GM12892 (cell line): ENCODE results near the gene DDX31.

Experiments used
- POLR2A ChIP-seq: IDR thresholded peaks from 2 replicates; pipeline ENCODE4 v1.6.1; 2011; ENCODE audit warnings: low read depth, low read length, control low read depth
- POLR2AphosphoS5 ChIP-seq: IDR thresholded peaks from 2 replicates; pipeline ENCODE4 v1.6.1; 2011; ENCODE audit warnings: low read depth, low read length, control low read depth

GRCh38 chr9:132543251-132543650 lies 126.5 kb downstream of the DDX31 start:
- no peak for TF ChIP-seq POLR2A
- no peak for TF ChIP-seq POLR2AphosphoS5
